Measurements from ENCODE around the gene PPP3CA.

The PPP3CA gene

GRCh38 chr4:100983426-100983825, 363.9 kb downstream of the PPP3CA start:
- TF ChIP-seq CTCF (conservative IDR thresholded peaks at IDR 0.05; ENCODE audit: low read depth, low read length): no peak
- DNase-seq (ENCODE audit: low read depth): no peak
- H3K4me3 ChIP-seq (ENCODE audit: low read depth, low read length): no peak overlapping the region

GRCh38 chr4:100982345-100982744, 365.0 kb downstream of the PPP3CA start:
- no peak for DNase-seq (ENCODE audit: low read depth)
- TF ChIP-seq CTCF (conservative IDR thresholded peaks at IDR 0.05; ENCODE audit: low read depth, low read length): no peak
- no peak overlapping the region for H3K4me3 ChIP-seq (ENCODE audit: low read depth, low read length)

- H3K4me3 ChIP-seq (ENCODE audit: low read depth, low read length): no peak overlapping the region
- peak; percentile 66 for DNase-seq (ENCODE audit: low read depth)
- no peak for TF ChIP-seq CTCF (conservative IDR thresholded peaks at IDR 0.05; ENCODE audit: low read depth, low read length)
Observed at GRCh38 chr4:100981447-100982204, 365.7 kb downstream of the PPP3CA start.

- no peak for TF ChIP-seq CTCF (conservative IDR thresholded peaks at IDR 0.05; ENCODE audit: low read depth, low read length)
- DNase-seq (ENCODE audit: low read depth): no peak
- no peak overlapping the region for H3K4me3 ChIP-seq (ENCODE audit: low read depth, low read length)
Observed at GRCh38 chr4:100979736-100980135, 367.6 kb downstream of the PPP3CA start.

- no peak for TF ChIP-seq CTCF (conservative IDR thresholded peaks at IDR 0.05; ENCODE audit: low read depth, low read length)
- peak; percentile 21 for DNase-seq (ENCODE audit: low read depth)
- no peak overlapping the region for H3K4me3 ChIP-seq (ENCODE audit: low read depth, low read length)
Observed at GRCh38 chr4:100977746-100978397, 369.5 kb downstream of the PPP3CA start.

GRCh38 chr4:100977274-100977673, 370.1 kb downstream of the PPP3CA start:
- no peak overlapping the region for H3K4me3 ChIP-seq (ENCODE audit: low read depth, low read length)
- DNase-seq (ENCODE audit: low read depth): no peak
- TF ChIP-seq CTCF (conservative IDR thresholded peaks at IDR 0.05; ENCODE audit: low read depth, low read length): no peak

Data from choroid plexus epithelial cell (primary cell).